Thyroid gland (tissue), 4 donors: ENCODE data around the gene SLC9A5. TPM values are rescaled to one million over a fixed set of nuclear protein-coding genes. Genes with fewer than 3 reads are reported as not detected.

Source experiments
- DNase-seq, 2 donors: peaks; one replicate each; pipeline ENCODE4 v3.0.0-alpha.2; 2019
- H3K27ac ChIP-seq, 3 donors: fragments of 200-600 bp; sonication (generic); 1 replicate in 2 of 3; 2 replicates in 1 of 3; pipeline ENCODE4 v1.5.1; 2016 to 2019; ENCODE audit warnings: mild to moderate bottlenecking in 1 of 3, moderate library complexity in 1 of 3
- H3K27me3 ChIP-seq: fragments of 200-600 bp; sonication (generic); one replicate; pipeline ENCODE4 v1.5.1; 2019
- H3K36me3 ChIP-seq, 2 donors: fragments of 200-600 bp; sonication (generic); one replicate each; pipeline ENCODE4 v1.5.1; 2016 to 2019
- H3K4me1 ChIP-seq, 2 donors: fragments of 200-600 bp; sonication (generic); one replicate each; pipeline ENCODE4 v1.5.1; 2017 to 2019
- H3K4me3 ChIP-seq, 3 donors: fragments of 200-600 bp; sonication (generic); replicated peaks in 1 of 3; 1 replicate in 2 of 3; 2 replicates in 1 of 3; pipeline ENCODE4 v1.5.1; 2016; ENCODE audit warnings: mild to moderate bottlenecking in 1 of 3
- H3K9me3 ChIP-seq: fragments of 200-600 bp; sonication (generic); one replicate; pipeline ENCODE4 v1.5.1; 2017
- CTCF ChIP-seq, 6 experiments: fragments of 200-600 bp in 3 of 6; fragments of 450-650 bp in 3 of 6; sonication (generic) in 3 of 6; IDR thresholded peaks; one replicate each; pipeline ENCODE4 v1.5.1; 2016 to 2019; ENCODE audit warnings: antibody characterized with exemption in 6 of 6, mild to moderate bottlenecking in 2 of 6, inconsistent platforms in 1 of 6, moderate library complexity in 1 of 6
- POLR2A ChIP-seq, 2 donors: fragments of 450-650 bp; IDR thresholded peaks; one replicate each; pipeline ENCODE4 v1.6.1; 2017; ENCODE audit warnings: antibody characterized with exemption in 2 of 2, mild to moderate bottlenecking in 2 of 2, moderate library complexity in 1 of 2
- WGBS, 2 donors: methylation state at CpG; one replicate each; pipeline ENCODE4 v1.1.5; 2017; 5-methylcytosine and 5-hydroxymethylcytosine counted together
- intact Hi-C: fragments of 100-400 bp; cut with DNase I; formaldehyde crosslinking; loops from one replicate; pipeline ENCODE4 v1.15.1; 2023
- total RNA-seq, 4 donors: library from RNA; depleted of rRNA; stranded (reverse); fragments of >200 nt; gene quantifications; one replicate each; pipeline ENCODE4 v1.2.3, GENCODE V29; 2016

SLC9A5 gene
- total RNA-seq, 4 donors from 2014 or later, result 0.56 to 3.0 (median 1.1) TPM

GRCh38 chr16:67215706-67216105 is 33.1 kb upstream of the SLC9A5 start:
- WGBS, 2 donors, result 63 to 69% methylated on average over 5 of the region's 5 CpGs
- intact Hi-C loops, result no loop called here
- no peaks in the 10 kb centered on the region for H3K4me1 ChIP-seq
- no peak for DNase-seq
- H3K27me3 ChIP-seq, result no peaks in the 10 kb centered on the region
- no peak overlapping the region for H3K27ac ChIP-seq
- no peak overlapping the region for H3K4me3 ChIP-seq
- H3K9me3 ChIP-seq, result no peaks in the 10 kb centered on the region
- no peak for TF ChIP-seq POLR2A (IDR thresholded peaks at IDR 0.05)
- TF ChIP-seq CTCF (IDR thresholded peaks at IDR 0.05), result no peak
- H3K36me3 ChIP-seq, result no peaks in the 10 kb centered on the region

- no peaks in the 10 kb centered on the region for H3K4me1 ChIP-seq
- no peak for DNase-seq
- H3K27me3 ChIP-seq, result no peaks in the 10 kb centered on the region
- TF ChIP-seq CTCF (IDR thresholded peaks at IDR 0.05) (no peak), POLR2A (IDR thresholded peaks at IDR 0.05) (no peak)
- H3K4me3 ChIP-seq, result no peak overlapping the region
- H3K36me3 ChIP-seq, result no peaks in the 10 kb centered on the region
- intact Hi-C loops, result no loop called here
- no peaks in the 10 kb centered on the region for H3K9me3 ChIP-seq
- WGBS, 2 donors, result 70 to 73% methylated on average over 18 of the region's 18 CpGs
- peak overlapping the region in 2 of 3 donors; percentile 43 to 51 for H3K27ac ChIP-seq
Measured at GRCh38 chr16:67216612-67217490, 31.9 kb upstream of the SLC9A5 start.

- Histone ChIP-seq H3K9me3 (no peaks in the 10 kb centered on the region), H3K27ac (no peak overlapping the region), H3K4me1 (peaks cover 14% of the 10 kb centered on the region in 2 donors), H3K27me3 (no peaks in the 10 kb centered on the region), H3K36me3 (peaks cover 8 to 10% of the 10 kb centered on the region in 2 donors), H3K4me3 (no peak overlapping the region)
- no peak for TF ChIP-seq POLR2A (IDR thresholded peaks at IDR 0.05)
- no peak for TF ChIP-seq CTCF (IDR thresholded peaks at IDR 0.05)
- intact Hi-C loops, result no loop called here
- 47 to 52% methylated on average over 3 of the region's 3 CpGs for WGBS, 2 donors
- no peak for DNase-seq
Measured at GRCh38 chr16:67223992-67224391, 24.8 kb upstream of the SLC9A5 start.

- intact Hi-C loops, result no loop called here
- WGBS, 2 donors, result 9 to 12% methylated on average over 12 of the region's 12 CpGs
- Histone ChIP-seq H3K4me3 (peak overlapping the region; percentile 17 to 97 (median 65)), H3K27me3 (no peaks in the 10 kb centered on the region), H3K9me3 (no peaks in the 10 kb centered on the region), H3K4me1 (peaks cover 14% of the 10 kb centered on the region in 2 donors), H3K36me3 (peaks cover 32 to 33% of the 10 kb centered on the region in 2 donors), H3K27ac (peak overlapping the region in 2 of 3 donors; percentile 47 to 76)
- no peak for DNase-seq
- TF ChIP-seq CTCF (IDR thresholded peaks at IDR 0.05) (no peak), POLR2A (IDR thresholded peaks at IDR 0.05) (no peak)
Measured at GRCh38 chr16:67226295-67226803, 22.4 kb upstream of the SLC9A5 start.
